Measurements from ENCODE around the gene CHAF1A. TPM values are rescaled to one million over a fixed set of nuclear protein-coding genes. Genes with fewer than 3 reads are reported as not detected.

CHAF1A gene
- total RNA-seq, 2 experiments from 2014 or later: 81.1 to 89.0 TPM

GRCh38 chr19:4443966-4444764, 41.7 kb downstream of the CHAF1A start:
- CTCF ChIA-PET: interaction anchor here (0.6 kb wide), 1 partner anchor 8 kb away, joined by 3 read pairs; no protein-coding TSS in a partner anchor

GRCh38 chr19:4444765-4445741, 42.6 kb downstream of the CHAF1A start:
- CTCF ChIA-PET: no interaction called here
- POLR2A ChIA-PET: no interaction called here

More at GRCh38 chr19:4443966-4444764, 41.7 kb downstream of the CHAF1A start:
- POLR2A ChIA-PET: interaction anchor here (0.5 kb wide), 1 partner anchor 14 kb away, joined by 3 read pairs; no protein-coding TSS in a partner anchor

GRCh38 chr19:4445963-4446703, 43.7 kb downstream of the CHAF1A start:
- ChIA-PET POLR2A (no interaction called here), CTCF (no interaction called here)

GRCh38 chr19:4446704-4447200, 44.3 kb downstream of the CHAF1A start:
- CTCF ChIA-PET: no interaction called here
- POLR2A ChIA-PET: no interaction called here

- POLR2A ChIA-PET: no interaction called here
- CTCF ChIA-PET: no interaction called here
Measured at GRCh38 chr19:4447327-4448146, 45.1 kb downstream of the CHAF1A start.

- CTCF ChIA-PET: interaction anchor here (0.6 kb wide), 1 partner anchor 104 kb away, joined by 3 read pairs; no protein-coding TSS in a partner anchor
- POLR2A ChIA-PET: no interaction called here
Measured at GRCh38 chr19:4448147-4448985, 45.9 kb downstream of the CHAF1A start.

- ChIA-PET CTCF (interaction anchor here (0.6 kb wide), 1 partner anchor 105 kb away, joined by 3 read pairs; no protein-coding TSS in a partner anchor), POLR2A (no interaction called here)
Measured at GRCh38 chr19:4449022-4449638, 46.7 kb downstream of the CHAF1A start.

GRCh38 chr19:4449639-4450028, 47.2 kb downstream of the CHAF1A start:
- ChIA-PET POLR2A (no interaction called here), CTCF (interaction anchor here (0.6 kb wide), 3 partner anchors 39 to 232 kb away, joined by 3 to 4 read pairs (median 3); no protein-coding TSS in a partner anchor)

GRCh38 chr19:4452230-4452990, 50.0 kb downstream of the CHAF1A start:
- ChIA-PET POLR2A (interaction anchor here (0.6 kb wide), 1 partner anchor 88 kb away, joined by 3 read pairs; no protein-coding TSS in a partner anchor), CTCF (interaction anchor here (0.8 kb wide), 1 partner anchor 9 kb away, joined by 3 read pairs; no protein-coding TSS in a partner anchor)

GRCh38 chr19:4453232-4454179, 51.1 kb downstream of the CHAF1A start:
- ChIA-PET POLR2A (interaction anchor here (0.6 kb wide), 2 partner anchors 46 to 89 kb away, joined by 3 read pairs; no protein-coding TSS in a partner anchor), CTCF (no interaction called here)

GRCh38 chr19:4454747-4455718, 52.6 kb downstream of the CHAF1A start:
- ChIA-PET POLR2A (interaction anchor here (0.5 kb wide), 1 partner anchor 16 kb away, joined by 3 read pairs; no protein-coding TSS in a partner anchor), CTCF (no interaction called here)

- CTCF ChIA-PET: no interaction called here
Measured at GRCh38 chr19:4455719-4456475, 53.5 kb downstream of the CHAF1A start.

GRCh38 chr19:4456476-4456842, 54.0 kb downstream of the CHAF1A start:
- ChIA-PET POLR2A (interaction anchor here (2.0 kb wide), 1 partner anchor 15 kb away, joined by 8 read pairs; the partner anchor contains the start of gene HDGFL2), CTCF (no interaction called here)

More at GRCh38 chr19:4455719-4456475, 53.5 kb downstream of the CHAF1A start:
- POLR2A ChIA-PET: interaction anchor here (2.0 kb wide), 1 partner anchor 16 kb away, joined by 8 read pairs; the partner anchor contains the start of gene HDGFL2
